ENCODE measurements around the gene DNM3. TPM values are rescaled to one million over a fixed set of nuclear protein-coding genes. Genes with fewer than 3 reads are reported as not detected.

DNM3 gene
- total RNA-seq, 1 donor from 2014 or later = 2.7 TPM

GRCh38 chr1:172169836-172170235 lies 328.5 kb downstream of the DNM3 start:
- DNase-seq (ENCODE audit: low read depth) = no peak
- no peak for TF ChIP-seq CTCF (IDR thresholded peaks at IDR 0.05; ENCODE audit: insufficient read depth, low read length, poor library complexity, severe bottlenecking)
- Histone ChIP-seq H3K27me3 (ENCODE audit: control insufficient read depth, insufficient read depth, low read length) (no peaks in the 10 kb centered on the region), H3K36me3 (ENCODE audit: control insufficient read depth, insufficient read depth, low read length) (no peaks in the 10 kb centered on the region), H3K4me3 (ENCODE audit: low read depth, low read length) (no peak overlapping the region)

GRCh38 chr1:172172352-172172831 lies 331.1 kb downstream of the DNM3 start:
- TF ChIP-seq CTCF (IDR thresholded peaks at IDR 0.05; ENCODE audit: insufficient read depth, low read length, poor library complexity, severe bottlenecking) = no peak
- no peaks in the 10 kb centered on the region for H3K36me3 ChIP-seq (ENCODE audit: control insufficient read depth, insufficient read depth, low read length)
- no peak overlapping the region for H3K4me3 ChIP-seq (ENCODE audit: low read depth, low read length)
- no peaks in the 10 kb centered on the region for H3K27me3 ChIP-seq (ENCODE audit: control insufficient read depth, insufficient read depth, low read length)
- no peak for DNase-seq (ENCODE audit: low read depth)

GRCh38 chr1:172176206-172176605 lies 334.9 kb downstream of the DNM3 start:
- no peak for DNase-seq (ENCODE audit: low read depth)
- no peaks in the 10 kb centered on the region for H3K27me3 ChIP-seq (ENCODE audit: control insufficient read depth, insufficient read depth, low read length)
- H3K4me3 ChIP-seq (ENCODE audit: low read depth, low read length) = no peak overlapping the region
- TF ChIP-seq CTCF (IDR thresholded peaks at IDR 0.05; ENCODE audit: insufficient read depth, low read length, poor library complexity, severe bottlenecking) = no peak
- H3K36me3 ChIP-seq (ENCODE audit: control insufficient read depth, insufficient read depth, low read length) = no peaks in the 10 kb centered on the region

- Histone ChIP-seq H3K4me3 (ENCODE audit: low read depth, low read length) (no peak overlapping the region), H3K36me3 (ENCODE audit: control insufficient read depth, insufficient read depth, low read length) (no peaks in the 10 kb centered on the region), H3K27me3 (ENCODE audit: control insufficient read depth, insufficient read depth, low read length) (no peaks in the 10 kb centered on the region)
- no peak for TF ChIP-seq CTCF (IDR thresholded peaks at IDR 0.05; ENCODE audit: insufficient read depth, low read length, poor library complexity, severe bottlenecking)
- no peak for DNase-seq (ENCODE audit: low read depth)
These were observed 336.6 kb downstream of the DNM3 start for GRCh38 chr1:172177849-172178248.

- H3K27me3 ChIP-seq (ENCODE audit: control insufficient read depth, insufficient read depth, low read length) = no peaks in the 10 kb centered on the region
- no peak overlapping the region for H3K4me3 ChIP-seq (ENCODE audit: low read depth, low read length)
- H3K36me3 ChIP-seq (ENCODE audit: control insufficient read depth, insufficient read depth, low read length) = no peaks in the 10 kb centered on the region
- TF ChIP-seq CTCF (IDR thresholded peaks at IDR 0.05; ENCODE audit: insufficient read depth, low read length, poor library complexity, severe bottlenecking) = no peak
- DNase-seq (ENCODE audit: low read depth) = no peak
These were observed 337.6 kb downstream of the DNM3 start for GRCh38 chr1:172178886-172179285.

- Histone ChIP-seq H3K36me3 (ENCODE audit: control insufficient read depth, insufficient read depth, low read length) (no peaks in the 10 kb centered on the region), H3K4me3 (ENCODE audit: low read depth, low read length) (no peak overlapping the region), H3K27me3 (ENCODE audit: control insufficient read depth, insufficient read depth, low read length) (no peaks in the 10 kb centered on the region)
- TF ChIP-seq CTCF (IDR thresholded peaks at IDR 0.05; ENCODE audit: insufficient read depth, low read length, poor library complexity, severe bottlenecking) = no peak
- no peak for DNase-seq (ENCODE audit: low read depth)
These were observed 338.6 kb downstream of the DNM3 start for GRCh38 chr1:172179918-172180317.
